WTC11 (cell line): ENCODE data around the gene RGL1. TPM values are rescaled to one million over a fixed set of nuclear protein-coding genes. Genes with fewer than 3 reads are reported as not detected.

ENCODE experiments used
- ATAC-seq: fragments of 200-7000 bp; cut with Tn5 transposase; 2 replicates; pipeline ENCODE4 v1.10.0; 2021; ENCODE audit warnings: mild to moderate bottlenecking, moderate library complexity
- CTCF ChIA-PET: fragments of 300-600 bp; sonication (Branson Sonifier 250); formaldehyde crosslinking; loops from one replicate; lab custom pipeline; 2021; ENCODE audit warnings: antibody characterized with exemption; lab: Charles Lee
- POLR2A ChIA-PET: fragments of 350-600 bp; sonication (Branson Sonifier 250); formaldehyde crosslinking; loops from one replicate; lab custom pipeline; 2021; ENCODE audit warnings: antibody characterized with exemption; lab: Charles Lee
- DNase-seq: peaks from one replicate; pipeline ENCODE4 v3.0.0; 2021; ENCODE audit warnings: low spot score
- H3K27ac Mint-ChIP-seq: 2 replicates; pipeline ENCODE4 v1.8.0; 2021; ENCODE audit warnings: mixed read lengths
- H3K27me3 Mint-ChIP-seq: 2 replicates; pipeline ENCODE4 v1.8.0; 2021; ENCODE audit warnings: low read depth, mild to moderate bottlenecking, moderate library complexity, mixed read lengths
- H3K36me3 Mint-ChIP-seq: 2 replicates; pipeline ENCODE4 v1.8.0; 2021; ENCODE audit warnings: mixed read lengths
- H3K4me1 Mint-ChIP-seq: 2 replicates; pipeline ENCODE4 v1.8.0; 2022; ENCODE audit warnings: mixed read lengths
- H3K4me3 Mint-ChIP-seq: 2 replicates; pipeline ENCODE4 v1.8.0; 2021; ENCODE audit warnings: mild to moderate bottlenecking, moderate library complexity, mixed read lengths
- H3K9me3 Mint-ChIP-seq: 2 replicates; pipeline ENCODE4 v1.8.0; 2021; ENCODE audit warnings: mixed read lengths
- ATF6 ChIP-seq: sonication (generic); formaldehyde crosslinking; IDR thresholded peaks from 2 replicates; pipeline ENCODE4 v1.8.1; 2023; ENCODE audit warnings: mild to moderate bottlenecking, missing genetic modification reagents
- ESRRA ChIP-seq: sonication (generic); formaldehyde crosslinking; IDR thresholded peaks from 2 replicates; pipeline ENCODE4 v1.8.1; 2022; ENCODE audit warnings: mild to moderate bottlenecking, missing genetic modification reagents, borderline replicate concordance
- ETV6 ChIP-seq: sonication (generic); formaldehyde crosslinking; IDR thresholded peaks from 2 replicates; pipeline ENCODE4 v1.8.1; 2022; ENCODE audit warnings: mild to moderate bottlenecking, missing genetic modification reagents
- FOXP1 ChIP-seq: sonication (generic); formaldehyde crosslinking; IDR thresholded peaks from 2 replicates; pipeline ENCODE4 v1.8.0; 2022; ENCODE audit warnings: missing genetic modification reagents, mild to moderate bottlenecking, moderate library complexity, borderline replicate concordance
- FOXP4 ChIP-seq: sonication (generic); formaldehyde crosslinking; IDR thresholded peaks from 2 replicates; pipeline ENCODE4 v1.8.0; 2022; ENCODE audit warnings: mild to moderate bottlenecking, missing genetic modification reagents
- GTF2I ChIP-seq: fragments of 250-450 bp; sonication (Bioruptor Pico); conservative IDR thresholded peaks from 2 replicates; pipeline ENCODE4 v1.4.0; 2021; ENCODE audit warnings: mild to moderate bottlenecking
- HMGXB4 ChIP-seq: sonication (generic); formaldehyde crosslinking; IDR thresholded peaks from 2 replicates; pipeline ENCODE4 v1.8.1; 2023; ENCODE audit warnings: mild to moderate bottlenecking, moderate library complexity, missing genetic modification reagents
- KAT7 ChIP-seq: sonication (generic); formaldehyde crosslinking; IDR thresholded peaks from 2 replicates; pipeline ENCODE4 v1.8.1; 2023; ENCODE audit warnings: missing genetic modification reagents, mild to moderate bottlenecking, borderline replicate concordance
- MXD4 ChIP-seq: fragments of 250-450 bp; sonication (Bioruptor Pico); IDR thresholded peaks from 2 replicates; pipeline ENCODE4 v1.8.0; 2021; ENCODE audit warnings: mild to moderate bottlenecking, moderate library complexity, borderline replicate concordance
- OVOL2 ChIP-seq: fragments of 250-450 bp; sonication (Bioruptor Pico); IDR thresholded peaks from 2 replicates; pipeline ENCODE4 v1.9.0; 2021; ENCODE audit warnings: mild to moderate bottlenecking, borderline replicate concordance
- PRRX2 ChIP-seq: fragments of 250-450 bp; sonication (Bioruptor Pico); IDR thresholded peaks from 2 replicates; pipeline ENCODE4 v1.8.0; 2021; ENCODE audit warnings: mild to moderate bottlenecking
- SMAD4 ChIP-seq: sonication (generic); formaldehyde crosslinking; IDR thresholded peaks from 2 replicates; pipeline ENCODE4 v1.8.0; 2022; ENCODE audit warnings: mild to moderate bottlenecking, missing genetic modification reagents
- SP1 ChIP-seq: sonication (generic); formaldehyde crosslinking; conservative IDR thresholded peaks from 2 replicates; pipeline ENCODE4 v1.8.1; 2022; ENCODE audit warnings: missing genetic modification reagents
- TCF7 ChIP-seq: sonication (generic); formaldehyde crosslinking; IDR thresholded peaks from 2 replicates; pipeline ENCODE4 v1.8.0; 2022; ENCODE audit warnings: mild to moderate bottlenecking, low read depth, missing genetic modification reagents, moderate library complexity
- TEAD4 ChIP-seq: sonication (generic); formaldehyde crosslinking; IDR thresholded peaks from 2 replicates; pipeline ENCODE4 v1.8.0; 2022; ENCODE audit warnings: mild to moderate bottlenecking, missing genetic modification reagents
- ZMAT4 ChIP-seq: fragments of 250-450 bp; sonication (Bioruptor Pico); IDR thresholded peaks from 2 replicates; pipeline ENCODE4 v1.9.0; 2021; ENCODE audit warnings: mild to moderate bottlenecking
- ZNF121 ChIP-seq: sonication (generic); formaldehyde crosslinking; IDR thresholded peaks from 2 replicates; pipeline ENCODE4 v1.8.0; 2023; ENCODE audit warnings: missing genetic modification reagents
- ZNF138 ChIP-seq: sonication (generic); formaldehyde crosslinking; conservative IDR thresholded peaks from 2 replicates; pipeline ENCODE4 v1.8.1; 2022; ENCODE audit warnings: mild to moderate bottlenecking, moderate library complexity, missing genetic modification reagents
- ZNF219 ChIP-seq: sonication (generic); formaldehyde crosslinking; IDR thresholded peaks from 2 replicates; pipeline ENCODE4 v1.8.0; 2023; ENCODE audit warnings: missing genetic modification reagents, mild to moderate bottlenecking, borderline replicate concordance
- ZNF317 ChIP-seq: sonication (generic); formaldehyde crosslinking; IDR thresholded peaks from 2 replicates; pipeline ENCODE4 v1.8.1; 2023; ENCODE audit warnings: low read depth, mild to moderate bottlenecking, moderate library complexity, missing genetic modification reagents, borderline replicate concordance
- total RNA-seq: library from RNA; stranded (reverse); gene quantifications from 3 replicates; pipeline ENCODE4 v1.2.3, GENCODE V29; 2021
- TF ChIP-seq, protein P1 (sequence below): fragments of 250-450 bp; sonication (Bioruptor Pico); IDR thresholded peaks from 2 replicates; pipeline ENCODE4 v1.9.0; 2021; ENCODE audit warnings: moderate library complexity, mild to moderate bottlenecking, inconsistent platforms, borderline replicate concordance
- TF ChIP-seq, protein P2 (sequence below): sonication (generic); formaldehyde crosslinking; IDR thresholded peaks from 2 replicates; pipeline ENCODE4 v1.8.1; 2022; ENCODE audit warnings: mild to moderate bottlenecking, missing genetic modification reagents, moderate library complexity, borderline replicate concordance
- TF ChIP-seq, protein P3 (sequence below): sonication (generic); formaldehyde crosslinking; IDR thresholded peaks from 2 replicates; pipeline ENCODE4 v1.8.0; 2022; ENCODE audit warnings: mild to moderate bottlenecking, missing genetic modification reagents
- TF ChIP-seq, protein P4 (sequence below): sonication (generic); formaldehyde crosslinking; IDR thresholded peaks from 2 replicates; pipeline ENCODE4 v1.8.1; 2023; ENCODE audit warnings: mild to moderate bottlenecking, missing genetic modification reagents, moderate library complexity

RGL1 gene
- total RNA-seq, 1 experiment from 2014 or later, result 1.5 TPM

- Mint-ChIP-seq H3K4me1 (no peaks in the 10 kb centered on the region), H3K27ac (no peak overlapping the region), H3K36me3 (no peaks in the 10 kb centered on the region), H3K9me3 (no peaks in the 10 kb centered on the region), H3K27me3 (peaks cover 28% of the 10 kb centered on the region), H3K4me3 (no peak overlapping the region)
- CTCF ChIA-PET, result no interaction called here
- no peak for ATAC-seq
- no peak for TF ChIP-seq FOXP1 (CRISPR knock-in tag)
- TF ChIP-seq FOXP4 (CRISPR knock-in tag), result no peak
- no peak for TF ChIP-seq ESRRA (CRISPR knock-in tag)
- no peak for TF ChIP-seq TCF7 (CRISPR knock-in tag)
- TF ChIP-seq, protein P1, sequence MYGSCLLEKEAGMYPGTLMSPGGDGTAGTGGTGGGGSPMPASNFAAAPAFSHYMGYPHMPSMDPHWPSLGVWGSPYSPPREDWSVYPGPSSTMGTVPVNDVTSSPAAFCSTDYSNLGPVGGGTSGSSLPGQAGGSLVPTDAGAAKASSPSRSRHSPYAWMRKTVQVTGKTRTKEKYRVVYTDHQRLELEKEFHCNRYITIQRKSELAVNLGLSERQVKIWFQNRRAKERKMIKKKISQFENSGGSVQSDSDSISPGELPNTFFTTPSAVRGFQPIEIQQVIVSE (CRISPR knock-in tag), result no peak
- TF ChIP-seq PRRX2 (CRISPR knock-in tag), result no peak
- TF ChIP-seq, protein P2, sequence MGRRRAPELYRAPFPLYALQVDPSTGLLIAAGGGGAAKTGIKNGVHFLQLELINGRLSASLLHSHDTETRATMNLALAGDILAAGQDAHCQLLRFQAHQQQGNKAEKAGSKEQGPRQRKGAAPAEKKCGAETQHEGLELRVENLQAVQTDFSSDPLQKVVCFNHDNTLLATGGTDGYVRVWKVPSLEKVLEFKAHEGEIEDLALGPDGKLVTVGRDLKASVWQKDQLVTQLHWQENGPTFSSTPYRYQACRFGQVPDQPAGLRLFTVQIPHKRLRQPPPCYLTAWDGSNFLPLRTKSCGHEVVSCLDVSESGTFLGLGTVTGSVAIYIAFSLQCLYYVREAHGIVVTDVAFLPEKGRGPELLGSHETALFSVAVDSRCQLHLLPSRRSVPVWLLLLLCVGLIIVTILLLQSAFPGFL, result no peak
- no peak for TF ChIP-seq SP1 (CRISPR knock-in tag)
- no peak for TF ChIP-seq OVOL2 (CRISPR knock-in tag)
- no peak for TF ChIP-seq ETV6 (CRISPR knock-in tag)
- TF ChIP-seq KAT7, result no peak
- TF ChIP-seq ZMAT4 (CRISPR knock-in tag), result no peak
- TF ChIP-seq, protein P3, sequence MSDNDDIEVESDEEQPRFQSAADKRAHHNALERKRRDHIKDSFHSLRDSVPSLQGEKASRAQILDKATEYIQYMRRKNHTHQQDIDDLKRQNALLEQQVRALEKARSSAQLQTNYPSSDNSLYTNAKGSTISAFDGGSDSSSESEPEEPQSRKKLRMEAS (CRISPR knock-in tag), result no peak
- TF ChIP-seq TEAD4 (CRISPR knock-in tag), result no peak
- TF ChIP-seq ZNF121 (CRISPR knock-in tag), result no peak
- TF ChIP-seq ZNF138 (CRISPR knock-in tag), result no peak
- no peak for TF ChIP-seq ZNF317 (CRISPR knock-in tag)
- no peak for TF ChIP-seq MXD4 (CRISPR knock-in tag)
- TF ChIP-seq, protein P4, sequence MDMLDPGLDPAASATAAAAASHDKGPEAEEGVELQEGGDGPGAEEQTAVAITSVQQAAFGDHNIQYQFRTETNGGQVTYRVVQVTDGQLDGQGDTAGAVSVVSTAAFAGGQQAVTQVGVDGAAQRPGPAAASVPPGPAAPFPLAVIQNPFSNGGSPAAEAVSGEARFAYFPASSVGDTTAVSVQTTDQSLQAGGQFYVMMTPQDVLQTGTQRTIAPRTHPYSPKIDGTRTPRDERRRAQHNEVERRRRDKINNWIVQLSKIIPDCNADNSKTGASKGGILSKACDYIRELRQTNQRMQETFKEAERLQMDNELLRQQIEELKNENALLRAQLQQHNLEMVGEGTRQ (CRISPR knock-in tag), result no peak
- TF ChIP-seq ZNF219 (CRISPR knock-in tag), result no peak
- POLR2A ChIA-PET, result no interaction called here
- DNase-seq, result no peak
These were observed 147.2 kb downstream of the RGL1 start for GRCh38 chr1:183952101-183952500.

- Mint-ChIP-seq H3K9me3 (no peaks in the 10 kb centered on the region), H3K4me3 (no peak overlapping the region), H3K36me3 (no peaks in the 10 kb centered on the region), H3K27me3 (peaks cover 20% of the 10 kb centered on the region), H3K4me1 (no peaks in the 10 kb centered on the region), H3K27ac (no peak overlapping the region)
- CTCF ChIA-PET, result no interaction called here
- TF ChIP-seq ESRRA (CRISPR knock-in tag) (no peak), HMGXB4 (no peak), SMAD4 (CRISPR knock-in tag) (no peak), SP1 (CRISPR knock-in tag) (no peak), GTF2I (no peak), ATF6 (CRISPR knock-in tag) (no peak)
- POLR2A ChIA-PET, result no interaction called here
- no peak for DNase-seq
- ATAC-seq, result no peak
These were observed 148.1 kb downstream of the RGL1 start for GRCh38 chr1:183953031-183953430.
